HEK293 (cell line): Measurements from ENCODE around the gene OSBPL1A.

Experiments used
- CTCF ChIA-PET: fragments of 350-600 bp; formaldehyde crosslinking; extraction: SDS; loops from one replicate; lab custom pipeline; 2021; ENCODE audit warnings: antibody characterized with exemption; lab: Yijun Ruan, JAX
- POLR2A ChIA-PET: fragments of 300-600 bp; formaldehyde crosslinking; extraction: SDS; loops from one replicate; lab custom pipeline; 2020; ENCODE audit warnings: antibody characterized with exemption, inconsistent platforms; lab: Yijun Ruan, JAX
- H3K27ac ChIP-seq: fragments of 200-500 bp; sonication (Bioruptor generic); 2 replicates; pipeline ENCODE4 v1.5.1; 2014; ENCODE audit warnings: low read depth, low read length, control low read depth, inconsistent platforms; ENCODE audit errors: extremely low read depth
- H3K36me3 ChIP-seq, 2 experiments: fragments of 200-500 bp in 1 of 2; sonication (Bioruptor generic) in 1 of 2; 1 replicate in 1 of 2; 2 replicates in 1 of 2; pipeline ENCODE4 v1.5.1; 2014 to 2017; ENCODE audit warnings: inconsistent platforms in 2 of 2, low read length in 2 of 2; ENCODE audit not compliant: control insufficient read depth in 2 of 2, insufficient read depth in 1 of 2
- H3K4me1 ChIP-seq: fragments of 200-500 bp; sonication (Bioruptor generic); 2 replicates; pipeline ENCODE4 v1.5.1; 2014; ENCODE audit warnings: mild to moderate bottlenecking, low read length, inconsistent platforms; ENCODE audit not compliant: control insufficient read depth, insufficient read depth
- H3K4me3 ChIP-seq: 2 replicates; pipeline ENCODE4 v1.5.1; 2011; ENCODE audit warnings: low read depth, mild to moderate bottlenecking, control low read depth, low read length, moderate library complexity
- H3K9me3 ChIP-seq: fragments of 200-500 bp; sonication (Bioruptor generic); 2 replicates; pipeline ENCODE4 v1.5.1; 2014; ENCODE audit warnings: low read depth, low read length, inconsistent platforms; ENCODE audit not compliant: control insufficient read depth, insufficient read depth
- GLI2 ChIP-seq: fragments of 450-650 bp; formaldehyde crosslinking; IDR thresholded peaks from 2 replicates; pipeline ENCODE4; 2017; ENCODE audit warnings: missing biosample characterization, missing genetic modification characterization, low read depth, borderline replicate concordance
- MYNN ChIP-seq: fragments of 450-650 bp; formaldehyde crosslinking; IDR thresholded peaks from 2 replicates; pipeline ENCODE4 v1.5.1; 2016; ENCODE audit warnings: missing biosample characterization, missing genetic modification characterization, borderline replicate concordance
- PRDM1 ChIP-seq: fragments of 450-650 bp; formaldehyde crosslinking; IDR thresholded peaks from 2 replicates; pipeline ENCODE4; 2016; ENCODE audit warnings: missing biosample characterization, missing genetic modification characterization
- SCRT2 ChIP-seq: fragments of 450-650 bp; formaldehyde crosslinking; IDR thresholded peaks from 2 replicates; pipeline ENCODE4 v1.5.1; 2016; ENCODE audit warnings: missing biosample characterization, missing genetic modification characterization
- YY1 ChIP-seq: fragments of 450-650 bp; formaldehyde crosslinking; IDR thresholded peaks from 2 replicates; pipeline ENCODE4 v1.5.1; 2018; ENCODE audit warnings: missing biosample characterization, missing genetic modification characterization
- ZNF121 ChIP-seq: fragments of 450-650 bp; formaldehyde crosslinking; IDR thresholded peaks from 2 replicates; pipeline ENCODE4 v1.5.1; 2016; ENCODE audit warnings: missing biosample characterization, missing genetic modification characterization
- ZNF214 ChIP-seq: fragments of 450-650 bp; formaldehyde crosslinking; IDR thresholded peaks from 2 replicates; pipeline ENCODE4 v1.5.1; 2017; ENCODE audit warnings: missing biosample characterization, mild to moderate bottlenecking, missing genetic modification characterization, borderline replicate concordance
- ZNF223 ChIP-seq: fragments of 450-650 bp; formaldehyde crosslinking; IDR thresholded peaks from 2 replicates; pipeline ENCODE4 v1.5.1; 2016; ENCODE audit warnings: missing biosample characterization, missing genetic modification characterization
- ZNF23 ChIP-seq: fragments of 450-650 bp; formaldehyde crosslinking; IDR thresholded peaks from 2 replicates; pipeline ENCODE4 v1.5.1; 2016; ENCODE audit warnings: missing biosample characterization, missing genetic modification characterization, borderline replicate concordance
- ZNF426 ChIP-seq: fragments of 450-650 bp; formaldehyde crosslinking; IDR thresholded peaks from 2 replicates; pipeline ENCODE4 v1.5.1; 2017; ENCODE audit warnings: missing biosample characterization, missing genetic modification characterization, mild to moderate bottlenecking, inconsistent platforms, moderate library complexity
- ZNF521 ChIP-seq: fragments of 450-650 bp; formaldehyde crosslinking; IDR thresholded peaks from 2 replicates; pipeline ENCODE4 v1.5.1; 2017; ENCODE audit warnings: missing biosample characterization, mild to moderate bottlenecking, missing genetic modification characterization
- ZNF624 ChIP-seq: fragments of 450-650 bp; formaldehyde crosslinking; IDR thresholded peaks from 2 replicates; pipeline ENCODE4 v1.5.1; 2017; ENCODE audit warnings: missing biosample characterization, missing genetic modification characterization
- ZNF654 ChIP-seq: fragments of 450-650 bp; formaldehyde crosslinking; IDR thresholded peaks from 2 replicates; pipeline ENCODE4 v1.5.1; 2016; ENCODE audit warnings: low read depth, missing biosample characterization, missing genetic modification characterization
- ZNF660 ChIP-seq: fragments of 450-650 bp; IDR thresholded peaks from 2 replicates; pipeline ENCODE4 v1.5.1; 2018; ENCODE audit warnings: missing biosample characterization, mild to moderate bottlenecking, missing genetic modification characterization
- ZNF785 ChIP-seq: fragments of 450-650 bp; formaldehyde crosslinking; IDR thresholded peaks from 2 replicates; pipeline ENCODE4 v1.5.1; 2016; ENCODE audit warnings: missing biosample characterization, missing genetic modification characterization
- ZNF792 ChIP-seq: fragments of 450-650 bp; formaldehyde crosslinking; IDR thresholded peaks from 2 replicates; pipeline ENCODE4 v1.5.1; 2016; ENCODE audit warnings: missing biosample characterization, missing genetic modification characterization
- ZNF830 ChIP-seq: fragments of 450-650 bp; IDR thresholded peaks from 2 replicates; pipeline ENCODE4 v1.5.0; 2018; ENCODE audit warnings: missing biosample characterization, missing genetic modification characterization, low read depth, mild to moderate bottlenecking, moderate library complexity
- ZSCAN30 ChIP-seq: fragments of 450-650 bp; IDR thresholded peaks from 2 replicates; pipeline ENCODE4 v1.5.1; 2018; ENCODE audit warnings: missing biosample characterization, mild to moderate bottlenecking, missing genetic modification characterization, moderate library complexity
- TF ChIP-seq, protein P1 (sequence below): fragments of 450-650 bp; formaldehyde crosslinking; IDR thresholded peaks from 2 replicates; pipeline ENCODE4 v1.5.1; 2017; ENCODE audit warnings: missing biosample characterization, missing genetic modification characterization
- TF ChIP-seq, protein P2 (sequence below): sonication (generic); formaldehyde crosslinking; IDR thresholded peaks from 2 replicates; pipeline ENCODE4 v1.8.1; 2022; ENCODE audit warnings: mild to moderate bottlenecking, moderate library complexity, missing genetic modification reagents
- TF ChIP-seq, protein P3 (sequence below): fragments of 450-650 bp; formaldehyde crosslinking; IDR thresholded peaks from 2 replicates; pipeline ENCODE4 v1.5.1; 2016; ENCODE audit warnings: missing biosample characterization, missing genetic modification characterization

OSBPL1A gene

DNA sequence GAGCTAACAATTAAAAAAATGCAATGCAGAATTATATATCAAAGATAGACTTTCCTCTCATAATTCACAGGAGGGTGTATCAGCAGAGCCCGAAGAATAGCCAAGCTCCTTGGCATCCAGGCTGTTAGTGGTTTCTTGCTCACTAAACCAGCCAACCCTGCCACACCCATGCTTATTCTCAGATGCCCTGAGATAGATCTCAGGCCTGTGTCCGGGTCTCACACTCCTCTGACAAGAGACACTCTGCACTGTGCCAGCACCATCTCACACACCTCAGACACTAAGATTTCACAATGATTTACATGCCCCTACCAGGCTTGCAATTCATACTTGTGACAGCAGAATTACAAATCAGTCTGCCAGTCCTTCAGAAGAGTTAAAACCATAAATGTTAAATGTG, 64.5 kb downstream of the OSBPL1A start:
- H3K27ac ChIP-seq, result no peak overlapping the region
- no peak overlapping the region for H3K4me3 ChIP-seq
- TF ChIP-seq MYNN (tag by site-specific recombination) (no peak), ZNF521 (tag by site-specific recombination) (no peak), YY1 (tag by site-specific recombination) (no peak), GLI2 (tag by site-specific recombination) (no peak), ZNF23 (tag by site-specific recombination) (no peak)
- TF ChIP-seq, protein P1, sequence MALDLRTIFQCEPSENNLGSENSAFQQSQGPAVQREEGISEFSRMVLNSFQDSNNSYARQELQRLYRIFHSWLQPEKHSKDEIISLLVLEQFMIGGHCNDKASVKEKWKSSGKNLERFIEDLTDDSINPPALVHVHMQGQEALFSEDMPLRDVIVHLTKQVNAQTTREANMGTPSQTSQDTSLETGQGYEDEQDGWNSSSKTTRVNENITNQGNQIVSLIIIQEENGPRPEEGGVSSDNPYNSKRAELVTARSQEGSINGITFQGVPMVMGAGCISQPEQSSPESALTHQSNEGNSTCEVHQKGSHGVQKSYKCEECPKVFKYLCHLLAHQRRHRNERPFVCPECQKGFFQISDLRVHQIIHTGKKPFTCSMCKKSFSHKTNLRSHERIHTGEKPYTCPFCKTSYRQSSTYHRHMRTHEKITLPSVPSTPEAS (tag by site-specific recombination), result no peak
- no peaks in the 10 kb centered on the region for H3K9me3 ChIP-seq
- H3K36me3 ChIP-seq, result no peaks in the 10 kb centered on the region
- ChIA-PET CTCF (interaction anchor here (0.7 to 1.4 kb wide), 5 partner anchors 13 to 156 kb away, joined by 4 to 6 read pairs (median 4); no protein-coding TSS in a partner anchor), POLR2A (no interaction called here)
- H3K4me1 ChIP-seq, result no peaks in the 10 kb centered on the region

DNA sequence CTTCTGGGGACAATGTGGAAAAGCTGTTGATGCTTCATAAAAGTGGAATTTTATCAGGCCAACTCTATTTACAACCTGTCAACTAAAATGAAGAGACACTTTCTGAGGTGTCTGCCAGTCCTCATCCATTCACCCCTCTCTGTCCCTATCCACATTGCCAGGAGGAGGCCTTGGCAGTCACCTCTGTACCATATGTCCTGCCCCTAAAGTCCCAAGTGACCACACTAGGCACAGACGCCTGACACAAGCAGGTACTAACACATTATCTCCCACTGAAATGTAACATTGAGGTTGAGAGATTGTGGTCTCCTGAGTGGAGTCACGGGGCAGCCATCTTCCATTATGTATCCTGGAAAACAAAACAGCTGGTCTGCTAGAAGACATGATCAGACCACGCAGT, 71.4 kb downstream of the OSBPL1A start:
- ChIA-PET CTCF (interaction anchor here (0.6 to 1.0 kb wide), 3 partner anchors 149 to 196 kb away, joined by 3 to 4 read pairs (median 4); no protein-coding TSS in a partner anchor), POLR2A (interaction anchor here (1.2 kb wide), 1 partner anchor 187 kb away, joined by 3 read pairs; the partner anchor contains the start of gene CABYR)
- H3K4me3 ChIP-seq, result no peak overlapping the region
- TF ChIP-seq ZNF121 (tag by site-specific recombination), result no peak
- no peak for TF ChIP-seq ZNF521 (tag by site-specific recombination)
- no peak for TF ChIP-seq PRDM1 (tag by site-specific recombination)
- TF ChIP-seq ZNF624 (tag by site-specific recombination), result no peak
- TF ChIP-seq ZNF214 (tag by site-specific recombination), result no peak
- TF ChIP-seq SCRT2 (tag by site-specific recombination), result no peak
- no peak for TF ChIP-seq ZNF426
- no peak for TF ChIP-seq ZSCAN30
- no peak for TF ChIP-seq ZNF785 (tag by site-specific recombination)
- TF ChIP-seq, protein P2, sequence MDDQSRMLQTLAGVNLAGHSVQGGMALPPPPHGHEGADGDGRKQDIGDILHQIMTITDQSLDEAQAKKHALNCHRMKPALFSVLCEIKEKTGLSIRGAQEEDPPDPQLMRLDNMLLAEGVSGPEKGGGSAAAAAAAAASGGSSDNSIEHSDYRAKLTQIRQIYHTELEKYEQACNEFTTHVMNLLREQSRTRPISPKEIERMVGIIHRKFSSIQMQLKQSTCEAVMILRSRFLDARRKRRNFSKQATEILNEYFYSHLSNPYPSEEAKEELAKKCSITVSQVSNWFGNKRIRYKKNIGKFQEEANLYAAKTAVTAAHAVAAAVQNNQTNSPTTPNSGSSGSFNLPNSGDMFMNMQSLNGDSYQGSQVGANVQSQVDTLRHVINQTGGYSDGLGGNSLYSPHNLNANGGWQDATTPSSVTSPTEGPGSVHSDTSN, result no peak
- TF ChIP-seq ZNF223 (tag by site-specific recombination), result no peak
- TF ChIP-seq ZNF654 (tag by site-specific recombination), result no peak
- no peak for TF ChIP-seq ZNF660
- TF ChIP-seq, protein P3, sequence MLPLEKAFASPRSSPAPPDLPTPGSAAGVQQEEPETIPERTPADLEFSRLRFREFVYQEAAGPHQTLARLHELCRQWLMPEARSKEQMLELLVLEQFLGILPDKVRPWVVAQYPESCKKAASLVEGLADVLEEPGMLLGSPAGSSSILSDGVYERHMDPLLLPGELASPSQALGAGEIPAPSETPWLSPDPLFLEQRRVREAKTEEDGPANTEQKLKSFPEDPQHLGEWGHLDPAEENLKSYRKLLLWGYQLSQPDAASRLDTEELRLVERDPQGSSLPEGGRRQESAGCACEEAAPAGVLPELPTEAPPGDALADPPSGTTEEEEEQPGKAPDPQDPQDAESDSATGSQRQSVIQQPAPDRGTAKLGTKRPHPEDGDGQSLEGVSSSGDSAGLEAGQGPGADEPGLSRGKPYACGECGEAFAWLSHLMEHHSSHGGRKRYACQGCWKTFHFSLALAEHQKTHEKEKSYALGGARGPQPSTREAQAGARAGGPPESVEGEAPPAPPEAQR (tag by site-specific recombination), result no peak
- no peak for TF ChIP-seq ZNF792 (tag by site-specific recombination)
- TF ChIP-seq ZNF830 (tag by site-specific recombination), result no peak
- no peaks in the 10 kb centered on the region for H3K4me1 ChIP-seq
- H3K27ac ChIP-seq, result no peak overlapping the region
- no peaks in the 10 kb centered on the region for H3K36me3 ChIP-seq
- no peaks in the 10 kb centered on the region for H3K9me3 ChIP-seq
